K562 (cell line): Measurements from ENCODE around the gene BORA. TPM values are rescaled to one million over a fixed set of nuclear protein-coding genes. Genes with fewer than 3 reads are reported as not detected.
A peak's percentile ranks its signal among the peaks of the same experiment; 100 is the strongest.

ENCODE experiments used
- ATAC-seq: fragments of 200-7000 bp; cut with Tn5 transposase; 3 replicates; pipeline ENCODE4 v1.9.1; 2020; ENCODE audit warnings: moderate library complexity
- Bru-seq: library from RNA; stranded (reverse); fragments of 400-500 nt; gene quantifications from one replicate; lab custom pipeline; 2021; lab: Mats Ljungman, UMichigan
- BruChase-seq, 2 experiments: library from RNA; stranded (reverse); fragments of 400-500 nt; gene quantifications; one replicate each; lab custom pipeline; 2021; lab: Mats Ljungman, UMichigan
- BruUV-seq: library from RNA; stranded (reverse); fragments of 400-500 nt; replicated peaks from 2 replicates; lab custom pipeline; 2021; lab: Mats Ljungman, UMichigan
- CTCF ChIA-PET: fragments of 300-600 bp; formaldehyde crosslinking; extraction: SDS; loops from one replicate; lab custom pipeline; 2021; ENCODE audit warnings: low intra/inter-chr PET ratio; lab: Yijun Ruan, JAX
- POLR2A ChIA-PET: fragments of 300-600, 350-650 bp; sonication (Branson Sonifier 250); formaldehyde crosslinking; extraction: SDS; loops from one replicate; lab custom pipeline; 2021; ENCODE audit warnings: antibody characterized with exemption, inconsistent platforms; lab: Yijun Ruan, JAX
- DNase-seq, 4 experiments: peaks; one replicate each; pipeline versions ENCODE4 v3.0.0 to v3.0.0-alpha.2; 2011 to 2018; ENCODE audit warnings: low spot score in 3 of 4, mixed read lengths in 3 of 4; ENCODE audit errors: extremely low read depth in 1 of 4
- FAIRE-seq: peaks from 2 replicates; lab custom pipeline; 2011; peaks lifted over from hg19 to GRCh38; lab: Jason Lieb, UNC
- H2AFZ ChIP-seq: 2 replicates; pipeline ENCODE4 v1.6.0; 2011; ENCODE audit warnings: low read depth, low read length, control low read depth, inconsistent platforms
- H3K27ac ChIP-seq: fragments of 200-600 bp; 3 replicates; pipeline ENCODE4 v1.8.0; 2011; ENCODE audit warnings: low read depth, mild to moderate bottlenecking, control low read depth, inconsistent platforms, low read length, moderate library complexity, mixed read lengths; ENCODE audit errors: extremely low read depth
- H3K27me3 ChIP-seq, 2 experiments: fragments of 300-600 bp in 1 of 2; 2 replicates in 1 of 2; 3 replicates in 1 of 2; pipeline versions ENCODE4 v1.6.0 to v1.8.0; 2011; ENCODE audit warnings: inconsistent platforms in 2 of 2, low read length in 2 of 2, mild to moderate bottlenecking in 1 of 2, mixed read lengths in 1 of 2, moderate library complexity in 1 of 2; ENCODE audit not compliant: control insufficient read depth in 2 of 2, insufficient read depth in 2 of 2
- H3K36me3 ChIP-seq: fragments of 300-600 bp; 3 replicates; pipeline ENCODE4 v1.8.0; 2011; ENCODE audit warnings: mild to moderate bottlenecking, low read length, inconsistent platforms; ENCODE audit not compliant: control insufficient read depth, insufficient read depth
- H3K4me1 ChIP-seq, 2 experiments: fragments of 200-600 bp in 1 of 2; replicated peaks in 1 of 2; 2 replicates in 1 of 2; 3 replicates in 1 of 2; pipeline versions ENCODE4 v1.5.1 to v1.8.0; 2011; ENCODE audit warnings: inconsistent platforms in 2 of 2, low read length in 2 of 2, mild to moderate bottlenecking in 1 of 2, mixed read lengths in 1 of 2, moderate library complexity in 1 of 2; ENCODE audit not compliant: control insufficient read depth in 2 of 2, insufficient read depth in 2 of 2
- H3K4me2 ChIP-seq: 2 replicates; pipeline ENCODE4 v1.6.1; 2011; ENCODE audit warnings: low read length, control low read depth, inconsistent platforms, mixed read lengths; ENCODE audit not compliant: insufficient read depth
- H3K4me3 ChIP-seq: fragments of 200-600 bp; sonication (generic), shearing (Covaris generic); 2 replicates; pipeline ENCODE4 v1.5.1; 2016; ENCODE audit warnings: control low read depth, inconsistent platforms
- H3K79me2 ChIP-seq: fragments of 200-600 bp; 3 replicates; pipeline ENCODE4 v1.8.0; 2011; ENCODE audit warnings: low read length, inconsistent platforms; ENCODE audit not compliant: control insufficient read depth, insufficient read depth
- H3K9ac ChIP-seq, 2 experiments: 2 replicates each; pipeline versions ENCODE4 v1.6.0 to v1.6.1; 2011; ENCODE audit warnings: low read depth in 2 of 2, low read length in 2 of 2, control low read depth in 1 of 2, inconsistent platforms in 1 of 2, mild to moderate bottlenecking in 1 of 2, mixed read lengths in 1 of 2; ENCODE audit not compliant: insufficient read depth in 1 of 2
- H3K9me1 ChIP-seq: one replicate; pipeline ENCODE4 v1.6.0; 2011; ENCODE audit warnings: inconsistent platforms, mild to moderate bottlenecking, low read length, moderate library complexity; ENCODE audit not compliant: control insufficient read depth, insufficient read depth
- H3K9me3 ChIP-seq: replicated peaks from 2 replicates; pipeline ENCODE4 v1.5.1; 2011; ENCODE audit warnings: low read depth, low read length, inconsistent platforms; ENCODE audit not compliant: control insufficient read depth, insufficient read depth
- H4K20me1 ChIP-seq: replicated peaks from 2 replicates; pipeline ENCODE4 v1.6.1; 2011; ENCODE audit warnings: low read length, inconsistent platforms, mixed read lengths; ENCODE audit not compliant: control insufficient read depth, insufficient read depth
- ELF2 ChIP-seq: fragments of 250-450 bp; sonication (Bioruptor Pico); IDR thresholded peaks from 2 replicates; pipeline ENCODE4 v1.5.0; 2021; ENCODE audit warnings: mild to moderate bottlenecking
- GMEB1 ChIP-seq: fragments of 250-450 bp; sonication (Bioruptor Pico); IDR thresholded peaks from 2 replicates; pipeline ENCODE4 v1.4.0; 2020; ENCODE audit warnings: mild to moderate bottlenecking
- HCFC1 ChIP-seq: IDR thresholded peaks from 2 replicates; pipeline ENCODE4 v1.6.1; 2012; ENCODE audit warnings: low read depth, low read length, improper control_type of control experiment
- MCM2 ChIP-seq: fragments of 450-650 bp; IDR thresholded peaks from 2 replicates; pipeline ENCODE4 v1.6.1; 2017; ENCODE audit warnings: low read depth, mild to moderate bottlenecking
- MCM7 ChIP-seq, 2 experiments: fragments of 450-650 bp; IDR thresholded peaks; 2 replicates each; pipeline ENCODE4 v1.6.1; 2016 to 2018
- POLR3A ChIP-seq: IDR thresholded peaks from 2 replicates; pipeline ENCODE4 v1.6.1; 2011; ENCODE audit warnings: borderline replicate concordance, mild to moderate bottlenecking, moderate library complexity; ENCODE audit not compliant: insufficient read length, insufficient read depth; ENCODE audit errors: extremely low read depth
- PTTG1 ChIP-seq: fragments of 450-650 bp; IDR thresholded peaks from 2 replicates; pipeline ENCODE4 v1.6.1; 2016; ENCODE audit warnings: low read depth, mild to moderate bottlenecking, missing genetic modification characterization, missing compliant biosample characterization
- SRF ChIP-seq, 2 experiments: fragments of 250-450, 450-650 bp in 1 of 2; sonication (Bioruptor Pico) in 1 of 2; sonication (generic) in 1 of 2; formaldehyde crosslinking; IDR thresholded peaks; 2 replicates each; pipeline versions ENCODE4 v1.5.0 to v1.5.1; 2020 to 2022; ENCODE audit warnings: mild to moderate bottlenecking in 1 of 2, missing genetic modification reagents in 1 of 2
- SRSF7 ChIP-seq: fragments of 200-400 bp; formaldehyde crosslinking; optimal IDR thresholded peaks from 2 replicates; pipeline ENCODE3; 2017; ENCODE audit warnings: mild to moderate bottlenecking, low read depth, low read length
- U2AF2 ChIP-seq: fragments of 200-400 bp; formaldehyde crosslinking; optimal IDR thresholded peaks from 2 replicates; pipeline ENCODE3; 2017; ENCODE audit warnings: low read depth, mild to moderate bottlenecking, low read length
- ZKSCAN3 ChIP-seq: fragments of 250-450 bp; sonication (Bioruptor Pico); IDR thresholded peaks from 2 replicates; pipeline ENCODE4 v1.4.0; 2020
- ZNF184 ChIP-seq: sonication (generic); formaldehyde crosslinking; IDR thresholded peaks from 2 replicates; pipeline ENCODE4 v1.5.0; 2020; ENCODE audit warnings: missing genetic modification reagents
- ZNF444 ChIP-seq: fragments of 250-450 bp; sonication (Bioruptor Pico); IDR thresholded peaks from 2 replicates; pipeline ENCODE4 v1.4.0; 2020; ENCODE audit warnings: mild to moderate bottlenecking, moderate library complexity
- ZNF589 ChIP-seq: fragments of 200-800 bp; sonication (Bioruptor generic); IDR thresholded peaks from 2 replicates; pipeline ENCODE4 v1.6.1; 2016; ENCODE audit warnings: low read depth, missing genetic modification characterization, missing compliant biosample characterization
- WGBS: fragments of 100-300 bp; shearing (Covaris generic); methylation state at CpG from one replicate; pipeline ENCODE4 v1.1.6; 2016; ENCODE audit warnings: low coverage, mixed read lengths; ENCODE audit not compliant: insufficient coverage; ENCODE audit errors: missing lambda C conversion rate; 5-methylcytosine and 5-hydroxymethylcytosine counted together
- in situ Hi-C: fragments of 300-500 bp; cut with MboI; formaldehyde crosslinking; loops from 4 replicates; pipeline ENCODE4 v1.15.0; 2018; ENCODE audit warnings: inconsistent platforms, mixed read lengths
- intact Hi-C: fragments of 100-400 bp; cut with micrococcal nuclease; formaldehyde crosslinking; loops from 2 replicates; pipeline ENCODE4 v1.14.2; 2022
- long read RNA-seq, 3 experiments: library from polyadenylated mRNA in 2 of 3; library from RNA in 1 of 3; unstranded in 2 of 3; stranded (forward) in 1 of 3; transcript quantifications; one replicate each; pipeline ENCODE4 v2.0.0, GENCODE V29; 2019 to 2022
- polyA minus RNA-seq, 3 experiments: library from RNA; depleted of rRNA, polyadenylated mRNA; stranded (reverse); fragments of >200 nt; gene quantifications; 2 replicates each; pipeline ENCODE4 v1.2.3, GENCODE V29; 2011
- polyA plus RNA-seq, 8 experiments: library from polyadenylated mRNA; depleted of rRNA in 4 of 8; stranded (reverse) in 5 of 8; unstranded in 3 of 8; fragments of >200 nt; fragmentation: Nextera tagmentation in 2 of 8; fragmentation: Illumina TruSeq in 1 of 8; extraction: Ambion mirVana in 2 of 8; extraction: Trizol in 1 of 8; gene quantifications; 2 replicates each; pipeline versions ENCODE4 v1.2.1 to v1.2.3, GENCODE V29; 2011 to 2014; ENCODE audit warnings: inconsistent platforms in 1 of 8, missing spikeins in 1 of 8
- total RNA-seq, 7 experiments: library from RNA; depleted of rRNA in 6 of 7; stranded (reverse); fragments of >200 nt in 6 of 7; fragmentation: Illumina TruSeq in 2 of 7; extraction: Trizol in 2 of 7; gene quantifications; 2 replicates each; pipeline versions ENCODE4 v1.2.1 to v1.2.3, GENCODE V29; 2011 to 2021; ENCODE audit warnings: low replicate concordance in 1 of 7

The BORA gene
- total RNA-seq (2011; cell fraction: chromatin; rRNA removed; ENCODE audit: low replicate concordance) = 6.6 and 22.6 TPM in 2 replicates
- total RNA-seq (2011; cell fraction: nucleolus; rRNA removed) = 4.8 and 6.6 TPM in 2 replicates
- total RNA-seq (2011; cell fraction: nucleoplasm; rRNA removed) = 6.9 and 7.6 TPM in 2 replicates
- total RNA-seq (2014; rRNA removed) = 10.9 and 12.4 TPM in 2 replicates
- total RNA-seq (2014; rRNA removed; fragmentation: Illumina TruSeq; extraction: Trizol) = 19.1 and 23.8 TPM in 2 replicates
- 16.4 and 18.2 TPM in 2 replicates for total RNA-seq (2015; rRNA removed; fragmentation: Illumina TruSeq; extraction: Trizol)
- 12.2 and 12.5 TPM in 2 replicates for total RNA-seq (2021)
- polyA plus RNA-seq (2011; rRNA removed) = 15.5 and 19.2 TPM in 2 replicates
- 3.3 and 8.9 TPM in 2 replicates for polyA plus RNA-seq (2011; cell fraction: cytosol; rRNA removed)
- 14.0 and 22.1 TPM in 2 replicates for polyA plus RNA-seq (2011; cell fraction: nucleus; rRNA removed)
- polyA plus RNA-seq (2012) = 10.9 and 12.9 TPM in 2 replicates
- polyA plus RNA-seq (2014; fragmentation: Illumina TruSeq; extraction: Trizol) = 19.3 and 21.5 TPM in 2 replicates
- polyA plus RNA-seq (2014; fragmentation: Nextera tagmentation; extraction: Ambion mirVana) = 10 to 100 TPM; 12.7 to 18.8 TPM
- 11.7 and 12.7 TPM in 2 replicates for polyA plus RNA-seq (2014; rRNA removed)
- polyA minus RNA-seq (2011; rRNA and poly(A)+ RNA removed) = 14.7 and 16.5 TPM in 2 replicates
- 4.6 and 7.4 TPM in 2 replicates for polyA minus RNA-seq (2011; cell fraction: cytosol; rRNA and poly(A)+ RNA removed)
- polyA minus RNA-seq (2011; cell fraction: nucleus; rRNA and poly(A)+ RNA removed) = 6.2 and 12.8 TPM in 2 replicates
- percentile 84 among the genes with signal in this experiment for Bru-seq, nascent RNA
- BruChase-seq, experiment 1, labeled RNA remaining after a 2-hour chase = percentile 86 among the genes with signal in this experiment
- BruChase-seq, experiment 2, labeled RNA remaining after a 6-hour chase = percentile 87 among the genes with signal in this experiment
- long read RNA-seq, experiment 1, transcript BORA-203 (12 exons, 2,936 nt) = major isoform, 32 of 53 reads
- long read RNA-seq, experiment 1, partial matches to known transcripts = 2 of 53 reads
- long read RNA-seq, experiment 1, other reads (novel, unspliced or antisense) = 18 of 53 reads
- long read RNA-seq, experiment 2, transcript BORA-203 (12 exons, 2,936 nt) = major isoform, 9 of 24 reads
- long read RNA-seq, experiment 2, partial matches to known transcripts = 7 of 24 reads
- long read RNA-seq, experiment 2, other reads (novel, unspliced or antisense) = 8 of 24 reads
- long read RNA-seq, experiment 3, transcript BORA-203 (12 exons, 2,936 nt) = major isoform, 11 of 16 reads
- long read RNA-seq, experiment 3, partial matches to known transcripts = 1 of 16 reads
- long read RNA-seq, experiment 3, other reads (novel, unspliced or antisense) = 4 of 16 reads

- FAIRE-seq (peak; percentile 95), ATAC-seq (peak; percentile 95), DNase-seq (peak; percentile 85 to 96 (median 88))
- Histone ChIP-seq H3K4me3 (peak within 1 kb of the TSS; percentile 82), H3K9me3 (no peaks in the 10 kb centered on the region), H3K27me3 (no peaks in the 10 kb centered on the region), H3K36me3 (peaks cover 45% of the 10 kb centered on the region), H2AFZ (peak within 1 kb of the TSS; percentile 84), H3K27ac (peak within 1 kb of the TSS; percentile 94), H3K9ac (peak within 1 kb of the TSS; percentile 92 to 94), H4K20me1 (no peaks in the 10 kb centered on the region), H3K9me1 (no peaks in the 10 kb centered on the region), H3K79me2 (peaks cover 85% of the 10 kb centered on the region), H3K4me1 (peaks cover 0 to 7% of the 10 kb centered on the region in 2 experiments; a peak in 4 of 5 replicates), H3K4me2 (peak within 1 kb of the TSS; percentile 93)
- in situ Hi-C loops = no loop called here
- CTCF ChIA-PET = no interaction called here
- BruUV-seq = no TSS peak
- POLR2A ChIA-PET = no interaction called here
- intact Hi-C loops = loop anchor here (2.0 kb wide), 1 partner anchor 53 kb away; the partner anchor contains the start of gene DIS3
- WGBS = 3% methylated on average over 21 of the region's 71 CpGs
- no peak for TF ChIP-seq MCM2
- TF ChIP-seq SRF (CRISPR knock-in tag; IDR thresholded peaks at IDR 0.05) = no peak
- TF ChIP-seq PTTG1 (tag) = no peak
- TF ChIP-seq GMEB1 (CRISPR knock-in tag) = peak; percentile 97
- TF ChIP-seq MCM7 (IDR thresholded peaks at IDR 0.05) = no peak
- TF ChIP-seq ZKSCAN3 (CRISPR knock-in tag) = no peak
- TF ChIP-seq ZNF184 (CRISPR knock-in tag) = no peak
- no peak for TF ChIP-seq U2AF2
- TF ChIP-seq ZNF589 = no peak
- no peak for TF ChIP-seq HCFC1
- no peak for TF ChIP-seq POLR3A
- TF ChIP-seq ZNF444 (CRISPR knock-in tag) = no peak
- peak; percentile 75 for TF ChIP-seq ELF2 (CRISPR knock-in tag)
- TF ChIP-seq SRSF7 = no peak
These were observed at the start of gene BORA, which contains the start of gene MZT1 for GRCh38 chr13:72727417-72728289. Gene BORA, plus strand, starts transcription at chr13:72727923. Its CDS starts 1,018 bp downstream, at chr13:72728941. Gene MZT1, minus strand, starts transcription at chr13:72727629. Its CDS starts 27 bp downstream, at chr13:72727602.
